Amygdala (tissue), 56 donors: ENCODE data around the gene PRIMA1.

Experiments
- DNase-seq, 56 donors: peaks; one replicate each; lab custom pipeline; 2025; lab: John Stamatoyannopoulos, UW

PRIMA1 gene

DNA sequence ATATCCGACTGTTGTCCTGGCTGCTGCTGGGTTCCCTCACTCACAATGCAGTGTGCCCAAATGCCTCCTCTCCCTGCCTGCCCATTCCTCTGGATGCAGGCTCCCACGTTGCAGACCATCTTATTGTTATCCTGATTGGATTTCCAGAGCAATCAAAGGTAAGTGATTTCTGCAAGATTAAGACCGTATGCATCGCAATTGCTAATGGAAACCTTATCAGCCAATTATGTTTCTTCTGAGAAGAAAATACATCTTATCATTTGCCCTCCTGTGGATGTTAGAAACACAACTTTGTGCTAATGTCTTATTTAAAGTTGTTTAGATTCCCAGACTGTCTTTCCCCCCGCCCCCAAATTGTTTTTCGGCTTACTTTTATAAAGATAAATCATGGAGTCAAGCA lies 98.1 kb downstream of the PRIMA1 start:
- DNase-seq, result no peak

DNA sequence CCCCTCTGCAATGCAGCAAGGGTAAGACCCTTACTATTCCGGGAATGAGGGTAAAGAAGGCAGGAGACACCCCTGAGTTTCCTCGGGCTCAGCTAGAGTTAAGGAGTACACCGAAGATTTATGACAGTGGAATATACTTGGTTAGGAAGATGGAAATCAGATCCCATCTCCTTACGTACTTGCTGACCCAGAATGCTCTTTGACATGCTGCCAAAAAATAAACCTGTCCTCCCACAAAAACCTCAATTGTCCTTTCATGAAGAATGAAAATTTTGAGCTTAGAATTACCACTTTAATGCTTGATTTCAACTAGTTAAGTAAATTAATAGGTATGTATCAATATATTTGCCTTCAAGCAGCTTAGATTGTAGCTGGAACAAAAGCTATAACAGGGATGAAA lies 99.5 kb downstream of the PRIMA1 start:
- no peak for DNase-seq

DNA sequence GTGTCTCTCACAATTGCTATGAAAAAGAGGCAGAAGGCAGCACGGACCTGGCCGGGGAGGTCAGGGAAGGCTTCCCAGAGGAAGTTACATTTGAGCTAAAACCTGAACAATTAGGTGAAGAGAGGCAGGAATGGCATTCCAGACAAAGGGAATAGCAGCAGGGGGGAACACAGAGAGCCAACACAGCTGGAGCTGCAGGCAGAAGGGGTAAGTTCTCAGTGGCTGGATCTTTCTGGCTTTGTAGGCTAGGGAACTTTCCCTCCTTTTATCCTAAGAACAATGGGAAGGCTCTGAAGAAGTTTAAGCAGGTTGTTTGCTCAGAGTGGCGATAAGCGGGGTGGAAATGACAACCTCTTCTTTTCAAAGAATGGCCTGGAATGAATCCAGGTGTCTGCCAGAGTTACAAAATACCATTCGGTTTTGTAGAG lies 100.0 kb downstream of the PRIMA1 start:
- no peak for DNase-seq

DNA sequence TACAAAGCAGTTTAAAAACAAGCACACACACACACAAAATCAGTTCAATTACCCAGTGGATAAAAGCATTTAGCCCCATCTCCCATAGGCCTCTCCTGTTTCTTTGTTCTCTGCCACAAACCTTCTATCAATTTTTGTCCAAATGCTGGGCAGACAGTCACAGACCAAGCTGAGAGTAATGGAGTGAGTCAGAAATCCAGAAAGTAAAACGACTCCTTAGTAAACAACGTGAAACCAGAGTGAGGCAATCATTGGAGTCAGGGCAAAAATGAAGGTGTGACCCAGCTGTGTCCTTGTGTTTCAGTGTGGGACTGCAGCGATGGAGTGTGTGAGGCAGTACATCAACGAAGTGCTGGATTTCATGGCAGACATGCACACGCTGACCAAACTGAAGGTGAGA lies 102.0 kb downstream of the PRIMA1 start:
- no peak for DNase-seq

DNA sequence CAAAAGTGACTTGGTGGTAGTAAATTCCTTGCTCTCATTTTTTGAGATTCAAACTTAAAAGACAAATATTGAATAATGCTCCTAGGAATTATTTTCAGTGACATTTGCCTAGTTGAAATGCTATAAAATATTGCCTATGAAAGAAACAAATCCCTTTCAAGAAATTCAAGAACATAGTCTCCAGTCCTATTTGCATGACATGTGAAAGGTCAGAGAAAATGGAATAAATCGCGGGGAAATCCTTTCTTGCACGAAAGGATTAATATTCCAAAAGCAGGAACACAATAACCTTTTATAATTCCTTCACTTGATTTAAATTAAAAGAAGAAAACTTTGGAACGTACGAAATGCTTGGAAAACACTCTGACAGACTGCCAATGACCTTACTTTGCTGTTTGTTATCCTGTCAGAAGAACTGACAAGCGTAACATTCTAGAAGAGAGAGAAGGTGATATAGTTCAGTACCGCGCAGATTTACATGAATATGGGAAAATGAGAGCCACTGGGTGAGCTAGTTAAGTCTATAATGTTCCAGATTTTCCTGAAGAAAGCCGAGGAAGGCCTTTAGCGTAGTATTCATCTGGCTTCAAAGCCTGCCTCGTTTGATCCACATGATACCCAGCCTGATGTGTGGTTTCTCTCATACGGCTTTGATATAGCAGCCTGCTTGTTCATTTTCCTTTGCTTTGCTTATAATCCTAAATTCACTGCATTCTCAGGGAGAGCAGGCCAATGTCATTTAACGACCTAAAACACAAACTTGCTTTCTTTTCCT lies 103.0 kb downstream of the PRIMA1 start:
- DNase-seq, result no peak

DNA sequence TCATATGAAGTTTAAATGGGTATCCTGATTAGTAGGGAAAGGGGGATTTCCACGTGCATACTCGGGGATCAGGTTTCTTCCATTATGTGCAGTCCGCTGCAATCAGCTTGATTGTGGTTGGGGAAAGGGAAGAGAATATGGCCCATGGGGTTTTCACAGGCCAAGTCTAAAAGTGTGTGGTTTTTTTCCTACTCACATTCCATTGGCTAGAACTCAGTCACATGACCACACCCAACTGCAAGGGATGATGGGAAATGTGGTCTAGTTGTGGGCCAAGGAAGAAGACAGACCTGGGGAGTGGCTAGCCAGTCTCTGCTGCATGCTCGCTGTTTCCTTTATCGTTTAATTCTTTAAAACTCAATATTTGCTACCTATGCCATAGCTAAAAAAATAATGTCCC lies 105.1 kb downstream of the PRIMA1 start:
- DNase-seq, result no peak

DNA sequence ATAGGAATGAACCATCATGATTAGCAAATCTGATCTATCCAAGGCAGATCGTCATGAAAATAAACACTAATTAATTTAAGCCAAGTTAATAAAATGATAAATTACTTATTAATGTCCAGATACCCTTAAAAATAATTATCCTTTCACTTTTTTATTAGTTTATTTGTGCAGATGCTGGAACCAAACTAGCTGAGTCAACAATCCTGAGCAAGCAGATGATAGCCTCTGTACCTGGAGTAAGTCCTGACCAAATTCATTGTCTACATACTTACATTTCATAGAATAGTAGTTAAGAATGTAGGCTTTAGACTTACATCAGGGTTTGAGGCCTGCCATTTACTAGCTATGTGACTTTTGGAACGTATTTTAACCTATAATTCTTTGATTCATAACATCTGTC lies 105.8 kb downstream of the PRIMA1 start:
- DNase-seq, result no peak

DNA sequence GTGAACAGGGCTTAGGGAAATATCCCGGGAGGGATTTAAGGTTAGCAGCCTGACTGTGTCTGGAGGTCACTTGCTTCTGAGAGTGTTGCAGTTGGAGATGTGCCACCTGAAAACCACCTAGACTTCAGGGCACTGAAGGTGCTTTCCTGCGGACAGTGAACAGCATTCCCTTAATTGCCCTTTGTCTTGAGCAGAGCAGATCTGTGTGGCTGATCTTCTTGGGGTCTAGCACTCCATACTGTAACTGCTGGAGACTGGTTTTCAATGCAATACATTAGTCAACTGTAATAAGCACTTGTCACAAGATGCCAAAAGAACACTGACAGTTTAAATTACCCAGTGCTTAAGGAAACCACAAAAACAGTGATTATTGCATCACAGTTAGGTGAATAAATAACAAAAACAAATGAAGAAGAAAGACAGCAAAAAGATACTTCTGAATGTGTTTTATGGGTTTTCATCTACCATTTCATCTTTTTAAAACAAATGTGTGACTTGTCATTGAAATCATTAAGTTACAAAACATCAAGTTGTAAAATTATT lies 111.8 kb downstream of the PRIMA1 start:
- DNase-seq, result no peak

DNA sequence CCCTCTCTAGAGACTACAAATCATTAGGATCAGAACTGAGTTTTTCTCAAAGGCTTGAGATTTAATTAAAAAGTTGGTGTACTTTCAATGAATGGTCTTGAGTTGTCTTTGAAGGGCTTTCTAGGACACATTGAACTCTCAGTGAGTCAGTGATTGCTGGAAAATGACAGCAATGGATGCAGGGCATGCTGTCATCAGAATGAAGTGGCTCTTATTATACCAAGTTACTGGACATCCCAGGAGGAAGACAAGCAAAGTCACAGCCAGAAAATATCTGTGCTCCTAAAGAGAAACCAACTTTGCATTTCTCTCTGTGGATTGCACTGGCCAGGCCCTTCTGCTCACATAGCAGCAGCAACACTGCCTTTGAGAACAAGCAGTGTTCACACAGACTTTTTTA lies 112.6 kb downstream of the PRIMA1 start:
- DNase-seq, result no peak

DNA sequence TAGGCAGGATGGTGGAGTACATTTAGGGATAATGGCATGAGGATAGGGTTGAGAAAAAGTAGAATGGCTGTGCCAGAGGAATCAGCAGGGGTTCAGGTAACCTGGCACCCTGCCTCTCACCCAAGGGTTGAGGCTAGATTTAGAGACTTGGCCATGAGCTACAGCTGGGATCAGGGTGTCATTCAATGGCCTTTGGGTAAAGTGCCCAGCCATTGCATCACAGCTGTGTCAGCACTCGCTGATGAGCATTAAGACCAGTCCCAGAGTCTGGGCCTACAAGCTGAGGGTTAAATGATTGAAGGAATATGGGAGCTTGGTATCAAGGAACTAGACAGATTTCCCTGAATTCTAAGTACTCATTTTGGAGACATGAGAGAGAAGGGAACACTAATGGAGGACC lies 113.9 kb downstream of the PRIMA1 start:
- no peak for DNase-seq

DNA sequence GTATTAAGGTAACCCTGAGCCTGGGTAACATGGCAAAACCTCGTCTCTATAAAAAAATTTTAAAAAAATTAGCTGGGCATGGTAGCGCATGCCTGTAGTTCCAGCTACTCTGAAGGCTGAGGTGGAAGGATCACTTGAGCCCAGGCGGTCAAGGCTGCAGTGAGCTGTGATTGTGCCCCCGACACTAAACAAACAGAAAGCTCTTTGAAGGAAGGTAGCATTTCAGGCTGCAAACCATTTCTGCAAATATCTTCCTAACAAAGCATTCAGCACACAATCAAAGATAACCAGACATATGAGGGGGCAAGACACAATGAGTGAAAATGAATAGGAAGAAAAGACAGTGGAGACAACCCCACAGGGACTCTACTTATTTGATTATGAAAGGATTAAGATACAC lies 118.7 kb downstream of the PRIMA1 start:
- no peak for DNase-seq
